OCI-LY3 (cell line): ENCODE measurements around the gene TCF12.

Experiments used
- H2AFZ ChIP-seq: fragments of 200-600, 300-600 bp; shearing (Covaris generic); 2 replicates; pipeline ENCODE4 v1.6.0; 2014; ENCODE audit warnings: antibody characterized with exemption, low read depth, low read length
- H3K27ac ChIP-seq: fragments of 200-600, 300-600 bp; sonication (generic); 2 replicates; pipeline ENCODE4 v1.5.1; 2014; ENCODE audit warnings: mild to moderate bottlenecking, low read length, moderate library complexity, mixed read lengths
- H3K27me3 ChIP-seq: fragments of 200-600, 300-600 bp; sonication (generic); 2 replicates; pipeline ENCODE4 v1.6.1; 2014; ENCODE audit warnings: low read depth, low read length, mixed read lengths
- H3K36me3 ChIP-seq: fragments of 200-600, 300-600 bp; sonication (generic); replicated peaks from 2 replicates; pipeline ENCODE3; 2014; ENCODE audit warnings: low read depth, low read length, mixed read lengths
- H3K4me1 ChIP-seq: fragments of 300-600, 200-600 bp; sonication (generic); 2 replicates; pipeline ENCODE4 v1.6.1; 2014; ENCODE audit warnings: low read length, mixed read lengths
- H3K4me2 ChIP-seq: fragments of 200-600, 300-600 bp; sonication (generic); 2 replicates; pipeline ENCODE4 v1.6.1; 2014; ENCODE audit warnings: low read length, mixed read lengths
- H3K4me3 ChIP-seq: fragments of 300-600, 200-600 bp; sonication (generic); 2 replicates; pipeline ENCODE4 v1.5.1; 2014; ENCODE audit warnings: antibody characterized with exemption, mild to moderate bottlenecking, low read length, moderate library complexity
- H3K79me2 ChIP-seq: fragments of 300-600, 200-600 bp; shearing (Covaris generic); 2 replicates; pipeline ENCODE4 v1.6.1; 2014; ENCODE audit warnings: mild to moderate bottlenecking, low read length, mixed read lengths
- H3K9ac ChIP-seq: fragments of 300-600, 200-600 bp; shearing (Covaris generic); 2 replicates; pipeline ENCODE4 v1.6.0; 2014; ENCODE audit warnings: mild to moderate bottlenecking, low read length, moderate library complexity
- H3K9me3 ChIP-seq: fragments of 200-600, 300-600 bp; shearing (Covaris generic); 2 replicates; pipeline ENCODE4 v1.6.1; 2014; ENCODE audit warnings: low read length, mixed read lengths; ENCODE audit not compliant: insufficient read depth
- H4K20me1 ChIP-seq: fragments of 200-600, 300-600 bp; sonication (generic); 2 replicates; pipeline ENCODE4 v1.6.1; 2016; ENCODE audit warnings: low read length, mixed read lengths; ENCODE audit not compliant: insufficient read depth
- CTCF ChIP-seq: fragments of 200-600, 300-600 bp; sonication (generic); IDR thresholded peaks from 2 replicates; pipeline ENCODE4 v1.5.1; 2014; ENCODE audit warnings: antibody characterized with exemption, low read length, low read depth
- EZH2phosphoT487 ChIP-seq: fragments of 200-600 bp; shearing (Covaris generic); IDR thresholded peaks from 2 replicates; pipeline ENCODE4 v1.6.1; 2018; ENCODE audit warnings: antibody characterized with exemption, mixed run types, low read depth

Gene TCF12

GRCh38 chr15:57278439-57278838 lies 360.0 kb downstream of the TCF12 start:
- no peak for TF ChIP-seq CTCF
- TF ChIP-seq EZH2phosphoT487: no peak
- no peak overlapping the region for H3K4me3 ChIP-seq
- H4K20me1 ChIP-seq: 0 out of 2 replicates have a peak, but pooled peaks cover 2% of the 10 kb centered on the region
- no peak overlapping the region for H3K9ac ChIP-seq
- peaks cover 27% of the 10 kb centered on the region for H3K36me3 ChIP-seq
- no peaks in the 10 kb centered on the region for H3K9me3 ChIP-seq
- H3K27me3 ChIP-seq: no peaks in the 10 kb centered on the region
- no peak overlapping the region for H2AFZ ChIP-seq
- H3K79me2 ChIP-seq: no peaks in the 10 kb centered on the region
- peaks cover 19% of the 10 kb centered on the region for H3K4me1 ChIP-seq
- no peak overlapping the region for H3K27ac ChIP-seq
- no peak overlapping the region for H3K4me2 ChIP-seq

DNA sequence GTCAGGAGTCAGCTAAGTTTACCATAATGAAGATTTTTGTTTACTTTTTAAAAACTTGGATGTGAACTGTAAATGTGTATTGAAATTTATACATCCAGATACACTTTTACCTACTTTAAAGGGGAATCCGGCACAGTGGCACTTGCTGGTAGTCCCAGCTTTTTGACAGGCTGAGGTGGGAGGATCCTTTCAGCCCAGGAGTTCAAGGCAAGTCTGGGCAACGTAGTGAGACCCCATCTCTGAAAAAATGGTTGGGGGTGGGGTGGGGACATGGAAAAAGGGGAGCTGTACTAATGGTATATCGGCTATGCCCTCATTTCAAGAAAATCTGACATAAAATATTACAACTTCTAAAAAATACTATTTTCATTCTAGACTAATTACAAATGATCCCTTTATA lies 362.0 kb downstream of the TCF12 start:
- Histone ChIP-seq H3K27me3 (no peaks in the 10 kb centered on the region), H3K4me1 (peaks cover 38% of the 10 kb centered on the region), H3K4me2 (no peak overlapping the region), H3K9me3 (no peaks in the 10 kb centered on the region), H3K4me3 (no peak overlapping the region), H3K36me3 (peaks cover 17% of the 10 kb centered on the region), H4K20me1 (no peaks in the 10 kb centered on the region), H3K9ac (no peak overlapping the region), H3K27ac (no peak overlapping the region), H2AFZ (no peak overlapping the region), H3K79me2 (no peaks in the 10 kb centered on the region)
- TF ChIP-seq CTCF (no peak), EZH2phosphoT487 (no peak)

DNA sequence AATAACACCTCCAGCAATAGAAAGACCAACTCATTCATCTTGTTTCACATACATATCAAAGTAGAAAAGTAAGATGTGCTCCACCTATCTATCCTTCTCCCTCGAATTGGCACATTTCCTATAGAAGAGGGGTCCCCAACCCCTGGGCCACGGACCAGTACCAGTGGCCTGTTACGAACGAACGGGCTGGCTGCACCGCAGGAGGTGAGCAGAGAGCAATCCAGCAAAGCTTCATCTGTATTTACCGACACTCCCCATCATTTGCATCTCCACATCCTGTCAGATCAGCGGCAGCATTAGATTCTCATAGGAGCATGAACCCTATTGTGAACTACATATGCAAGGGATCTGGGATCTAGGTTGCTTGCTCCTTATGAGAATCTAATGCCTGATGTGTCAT lies 362.9 kb downstream of the TCF12 start:
- H3K79me2 ChIP-seq: no peaks in the 10 kb centered on the region
- H3K27ac ChIP-seq: no peak overlapping the region
- peak overlapping the region; percentile 28; the same call in 1 of the 2 replicates for H3K4me3 ChIP-seq
- no peaks in the 10 kb centered on the region for H4K20me1 ChIP-seq
- no peak overlapping the region for H2AFZ ChIP-seq
- TF ChIP-seq EZH2phosphoT487: no peak
- no peak for TF ChIP-seq CTCF
- no peak overlapping the region for H3K9ac ChIP-seq
- no peaks in the 10 kb centered on the region for H3K27me3 ChIP-seq
- H3K4me1 ChIP-seq: peaks cover 46% of the 10 kb centered on the region
- peak overlapping the region; percentile 54 for H3K4me2 ChIP-seq
- peaks cover 16% of the 10 kb centered on the region for H3K36me3 ChIP-seq
- no peaks in the 10 kb centered on the region for H3K9me3 ChIP-seq

- TF ChIP-seq EZH2phosphoT487: no peak
- TF ChIP-seq CTCF: no peak
- H2AFZ ChIP-seq: no peak overlapping the region
- H3K27me3 ChIP-seq: no peaks in the 10 kb centered on the region
- H3K4me2 ChIP-seq: no peak overlapping the region
- peaks cover 60% of the 10 kb centered on the region for H3K4me1 ChIP-seq
- no peak overlapping the region for H3K27ac ChIP-seq
- no peak overlapping the region for H3K9ac ChIP-seq
- no peaks in the 10 kb centered on the region for H3K79me2 ChIP-seq
- H3K9me3 ChIP-seq: no peaks in the 10 kb centered on the region
- peaks cover 15% of the 10 kb centered on the region for H3K36me3 ChIP-seq
- no peak overlapping the region for H3K4me3 ChIP-seq
- H4K20me1 ChIP-seq: no peaks in the 10 kb centered on the region
These were observed 364.2 kb downstream of the TCF12 start for GRCh38 chr15:57282686-57283085.
